ENCODE measurements around the gene CAP1.

DNA sequence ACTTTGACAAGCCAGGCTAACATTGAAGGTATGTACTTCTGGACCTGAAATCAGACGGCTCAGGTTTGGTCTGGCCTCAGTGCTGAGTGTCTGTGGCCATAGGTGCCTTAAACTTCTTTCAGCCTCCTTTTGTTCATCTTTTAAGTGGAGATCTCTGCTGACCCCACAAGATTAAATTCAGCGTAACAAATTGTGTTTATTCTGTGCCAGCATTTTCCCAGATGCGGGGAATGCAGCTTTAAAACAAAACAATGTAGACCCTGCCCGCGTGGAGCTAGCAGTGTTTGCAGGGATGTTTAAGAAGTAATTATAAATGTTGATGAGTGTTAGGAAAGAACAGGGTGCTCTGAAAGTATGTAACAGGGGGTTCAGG is 923 bp downstream of the CAP1 start:
- TF ChIP-seq EHMT2 (IDR thresholded peaks at IDR 0.05) (no peak), ZNF143 (CRISPR knock-in tag; IDR thresholded peaks at IDR 0.05) (no peak)
- TF ChIP-seq, protein P1, sequence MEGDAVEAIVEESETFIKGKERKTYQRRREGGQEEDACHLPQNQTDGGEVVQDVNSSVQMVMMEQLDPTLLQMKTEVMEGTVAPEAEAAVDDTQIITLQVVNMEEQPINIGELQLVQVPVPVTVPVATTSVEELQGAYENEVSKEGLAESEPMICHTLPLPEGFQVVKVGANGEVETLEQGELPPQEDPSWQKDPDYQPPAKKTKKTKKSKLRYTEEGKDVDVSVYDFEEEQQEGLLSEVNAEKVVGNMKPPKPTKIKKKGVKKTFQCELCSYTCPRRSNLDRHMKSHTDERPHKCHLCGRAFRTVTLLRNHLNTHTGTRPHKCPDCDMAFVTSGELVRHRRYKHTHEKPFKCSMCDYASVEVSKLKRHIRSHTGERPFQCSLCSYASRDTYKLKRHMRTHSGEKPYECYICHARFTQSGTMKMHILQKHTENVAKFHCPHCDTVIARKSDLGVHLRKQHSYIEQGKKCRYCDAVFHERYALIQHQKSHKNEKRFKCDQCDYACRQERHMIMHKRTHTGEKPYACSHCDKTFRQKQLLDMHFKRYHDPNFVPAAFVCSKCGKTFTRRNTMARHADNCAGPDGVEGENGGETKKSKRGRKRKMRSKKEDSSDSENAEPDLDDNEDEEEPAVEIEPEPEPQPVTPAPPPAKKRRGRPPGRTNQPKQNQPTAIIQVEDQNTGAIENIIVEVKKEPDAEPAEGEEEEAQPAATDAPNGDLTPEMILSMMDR (IDR thresholded peaks at IDR 0.05 in 2 of 3, conservative IDR thresholded peaks at IDR 0.05 in 1 of 3; ENCODE audit: insufficient read depth in 2 of 3, low read depth in 1 of 3, low read length in 3 of 3): no peak
